Kidney epithelial cell (primary cell): ENCODE measurements around the gene MLLT3. TPM values are rescaled to one million over a fixed set of nuclear protein-coding genes. Genes with fewer than 3 reads are reported as not detected.

Experiments
- DNase-seq: peaks from one replicate; pipeline ENCODE4 v3.0.0-alpha.2; 2010; ENCODE audit warnings: low read depth
- H3K27me3 ChIP-seq: 2 replicates; pipeline ENCODE4 v1.6.0; 2011; ENCODE audit warnings: low read length; ENCODE audit not compliant: control insufficient read depth, insufficient read depth
- H3K36me3 ChIP-seq: 2 replicates; pipeline ENCODE4 v1.5.1; 2011; ENCODE audit warnings: low read length; ENCODE audit not compliant: control insufficient read depth, insufficient read depth
- H3K4me3 ChIP-seq: 2 replicates; pipeline ENCODE4 v1.5.1; 2011; ENCODE audit warnings: low read depth, mild to moderate bottlenecking, control low read depth, low read length
- total RNA-seq: library from RNA; depleted of rRNA; stranded (reverse); fragments of >200 nt; gene quantifications from 2 replicates; pipeline ENCODE4 v1.2.3, GENCODE V29; 2015
- TF ChIP-seq, protein P1 (sequence below): IDR thresholded peaks from 2 replicates; pipeline ENCODE4 v1.5.1; 2011; ENCODE audit warnings: mild to moderate bottlenecking, moderate library complexity, low read length, control low read depth, inconsistent platforms; ENCODE audit not compliant: insufficient read depth, poor library complexity, severe bottlenecking

MLLT3 gene
- total RNA-seq, 1 donor from 2014 or later: 16.2 TPM

DNA sequence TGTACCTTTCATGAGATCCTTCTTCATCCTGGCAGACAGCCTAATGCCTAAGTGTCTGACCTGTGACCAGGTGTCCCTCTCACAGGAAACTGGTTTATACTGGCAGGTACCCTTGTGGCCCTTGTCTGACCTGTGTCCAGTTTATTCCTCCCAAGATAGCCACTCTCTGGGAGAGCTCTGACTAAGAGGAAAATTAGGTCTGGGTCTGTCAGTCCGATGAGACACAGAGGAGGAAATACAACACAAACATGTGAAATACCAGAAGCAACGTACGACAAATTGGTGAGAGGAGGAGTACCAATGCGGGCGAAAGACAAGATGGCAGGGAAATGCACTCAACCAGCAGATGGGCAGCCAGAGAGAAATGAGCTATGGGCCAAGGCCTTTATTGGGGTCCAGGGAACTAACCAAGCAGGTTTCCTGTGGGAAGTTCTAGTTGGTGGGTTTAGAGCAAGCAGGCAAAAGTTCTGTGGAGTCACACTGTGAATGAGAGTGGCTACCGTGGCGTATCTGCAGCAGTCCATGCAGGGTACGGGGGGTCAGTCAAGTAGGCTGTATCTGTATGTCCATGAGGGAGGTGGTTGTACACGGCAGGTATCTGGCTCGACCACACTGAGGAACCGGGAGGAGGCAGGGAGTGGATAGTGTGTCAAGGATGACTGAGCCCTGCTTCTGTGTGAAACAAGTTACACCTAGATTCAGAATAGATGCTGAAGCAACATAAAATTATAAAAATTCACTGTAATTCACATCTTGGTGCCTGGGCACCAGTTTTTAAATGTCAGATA is 109.0 kb downstream of the MLLT3 start:
- no peak for DNase-seq
- no peaks in the 10 kb centered on the region for H3K27me3 ChIP-seq
- TF ChIP-seq, protein P1, sequence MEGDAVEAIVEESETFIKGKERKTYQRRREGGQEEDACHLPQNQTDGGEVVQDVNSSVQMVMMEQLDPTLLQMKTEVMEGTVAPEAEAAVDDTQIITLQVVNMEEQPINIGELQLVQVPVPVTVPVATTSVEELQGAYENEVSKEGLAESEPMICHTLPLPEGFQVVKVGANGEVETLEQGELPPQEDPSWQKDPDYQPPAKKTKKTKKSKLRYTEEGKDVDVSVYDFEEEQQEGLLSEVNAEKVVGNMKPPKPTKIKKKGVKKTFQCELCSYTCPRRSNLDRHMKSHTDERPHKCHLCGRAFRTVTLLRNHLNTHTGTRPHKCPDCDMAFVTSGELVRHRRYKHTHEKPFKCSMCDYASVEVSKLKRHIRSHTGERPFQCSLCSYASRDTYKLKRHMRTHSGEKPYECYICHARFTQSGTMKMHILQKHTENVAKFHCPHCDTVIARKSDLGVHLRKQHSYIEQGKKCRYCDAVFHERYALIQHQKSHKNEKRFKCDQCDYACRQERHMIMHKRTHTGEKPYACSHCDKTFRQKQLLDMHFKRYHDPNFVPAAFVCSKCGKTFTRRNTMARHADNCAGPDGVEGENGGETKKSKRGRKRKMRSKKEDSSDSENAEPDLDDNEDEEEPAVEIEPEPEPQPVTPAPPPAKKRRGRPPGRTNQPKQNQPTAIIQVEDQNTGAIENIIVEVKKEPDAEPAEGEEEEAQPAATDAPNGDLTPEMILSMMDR: no peak

DNA sequence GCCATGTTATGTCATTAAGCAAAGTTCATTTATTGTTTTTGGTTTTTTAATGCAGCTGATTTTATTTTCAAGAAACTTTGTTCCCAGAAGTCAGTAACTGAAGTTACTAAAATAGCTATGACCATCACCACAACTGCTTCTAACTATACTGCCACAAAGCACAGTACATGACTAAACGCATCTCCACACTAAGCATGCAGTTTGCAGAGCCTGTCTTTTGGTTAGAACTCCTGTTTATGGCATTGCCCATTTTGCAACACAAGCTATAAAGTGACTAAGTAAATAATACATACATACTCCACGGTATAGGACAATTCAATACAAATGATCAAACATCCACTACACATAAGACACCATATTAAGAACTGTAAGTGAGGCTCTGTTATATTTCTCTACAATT is 109.7 kb downstream of the MLLT3 start:
- Histone ChIP-seq H3K4me3 (no peak overlapping the region), H3K27me3 (no peaks in the 10 kb centered on the region), H3K36me3 (no peaks in the 10 kb centered on the region)
- TF ChIP-seq, protein P1: no peak
- DNase-seq: no peak

More for the DNA sequence above, 109.0 kb downstream of the MLLT3 start:
- no peaks in the 10 kb centered on the region for H3K36me3 ChIP-seq
- no peak overlapping the region for H3K4me3 ChIP-seq

DNA sequence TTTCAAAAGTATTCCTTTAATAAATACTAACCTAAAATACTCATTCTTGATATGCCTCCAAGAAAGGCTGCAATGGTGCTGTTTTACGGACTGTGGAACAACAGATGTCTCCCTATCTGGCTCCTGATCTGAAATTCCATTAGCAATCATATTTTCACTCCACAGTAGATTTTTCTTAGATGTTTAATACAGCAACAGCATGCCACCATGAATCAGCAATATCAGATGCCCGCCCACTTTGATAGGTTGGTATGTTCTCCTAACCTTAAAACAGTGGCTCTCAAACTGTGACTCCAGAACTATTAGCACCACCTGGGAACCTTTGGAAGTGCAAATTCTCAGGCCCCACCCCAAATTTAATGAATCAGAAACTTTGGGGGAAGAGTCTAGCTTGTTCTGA is 110.2 kb downstream of the MLLT3 start:
- H3K4me3 ChIP-seq: no peak overlapping the region
- DNase-seq: no peak

DNA sequence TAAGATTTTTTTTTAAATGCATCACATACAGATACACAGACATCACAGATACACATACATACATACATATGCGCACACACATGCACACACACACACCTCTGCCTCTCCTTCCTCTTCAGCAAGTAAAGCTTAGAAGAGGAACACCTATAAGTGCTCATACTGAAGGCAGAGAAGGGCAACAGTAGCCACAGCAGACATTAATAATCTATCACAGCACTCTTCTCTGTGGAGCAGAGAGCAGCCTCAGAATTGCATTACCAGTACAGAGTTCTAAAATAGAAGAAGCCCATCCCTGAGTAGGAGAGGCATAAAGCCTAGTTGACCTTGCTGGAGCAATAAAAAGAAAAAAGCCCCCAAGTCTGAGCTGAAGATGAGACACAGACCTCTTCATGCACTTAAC is 110.6 kb downstream of the MLLT3 start:
- no peak for DNase-seq

More for the DNA sequence above, 110.2 kb downstream of the MLLT3 start:
- Histone ChIP-seq H3K36me3 (no peaks in the 10 kb centered on the region), H3K27me3 (no peaks in the 10 kb centered on the region)
- TF ChIP-seq, protein P1: no peak

DNA sequence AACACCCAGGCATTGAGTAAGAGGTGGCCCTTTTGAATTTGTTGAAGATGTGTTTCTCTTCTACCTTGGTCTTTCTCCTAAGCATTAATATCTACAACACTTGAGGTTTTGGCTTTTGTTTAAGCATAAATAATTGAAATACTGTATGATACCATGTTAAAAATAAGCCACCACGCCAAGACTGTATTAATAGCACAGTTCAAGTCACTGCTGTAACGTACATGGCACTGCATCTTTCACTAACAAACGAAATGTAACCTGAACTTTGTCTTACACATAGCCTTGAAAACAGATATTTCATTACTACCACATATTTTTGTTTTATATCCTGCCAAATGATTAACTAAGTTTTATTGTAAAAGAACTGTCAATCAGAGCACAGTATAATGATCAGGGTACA is 112.8 kb downstream of the MLLT3 start:
- TF ChIP-seq, protein P1: no peak
- H3K4me3 ChIP-seq: no peak overlapping the region
- H3K27me3 ChIP-seq: no peaks in the 10 kb centered on the region
- no peaks in the 10 kb centered on the region for H3K36me3 ChIP-seq
- no peak for DNase-seq

More for the DNA sequence above, 110.6 kb downstream of the MLLT3 start:
- no peaks in the 10 kb centered on the region for H3K36me3 ChIP-seq
- no peak overlapping the region for H3K4me3 ChIP-seq
- TF ChIP-seq, protein P1: no peak
- H3K27me3 ChIP-seq: no peaks in the 10 kb centered on the region

DNA sequence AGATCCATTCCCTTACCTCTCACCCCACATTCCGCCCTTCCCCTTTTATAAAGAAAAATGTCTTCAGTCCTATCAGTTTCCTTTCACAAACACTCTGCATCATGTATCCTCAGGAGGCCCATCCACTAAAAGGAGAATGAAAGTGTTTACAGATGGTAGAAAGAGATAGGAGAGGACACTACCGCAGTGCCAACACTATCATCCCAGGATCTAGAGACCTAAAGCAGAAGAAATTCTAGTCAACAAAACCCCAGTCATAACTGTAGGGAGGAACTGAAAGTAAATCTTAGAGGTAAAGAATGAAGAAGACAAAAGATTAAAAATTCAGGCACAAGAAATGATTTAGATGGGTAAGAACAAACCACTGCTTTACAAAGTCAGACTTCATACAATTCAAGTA is 114.1 kb downstream of the MLLT3 start:
- no peak for DNase-seq
- Histone ChIP-seq H3K27me3 (no peaks in the 10 kb centered on the region), H3K36me3 (no peaks in the 10 kb centered on the region), H3K4me3 (no peak overlapping the region)
- TF ChIP-seq, protein P1: no peak
